Spinal cord (tissue), 10 donors: ENCODE data around the gene ENPP1. TPM values are rescaled to one million over a fixed set of nuclear protein-coding genes. Genes with fewer than 3 reads are reported as not detected.

Experiments
- DNase-seq, 6 donors: peaks; one replicate each; pipeline versions ENCODE4 v3.0.0 to v3.0.0-alpha.2; 2013 to 2015; ENCODE audit warnings: low spot score in 6 of 6, low read depth in 4 of 6
- H3K27ac ChIP-seq: one replicate; pipeline ENCODE4 v1.5.1; 2013; ENCODE audit warnings: low read depth, low read length, control low read depth
- H3K27me3 ChIP-seq: one replicate; pipeline ENCODE4 v1.6.1; 2013; ENCODE audit warnings: low read length; ENCODE audit not compliant: control insufficient read depth, insufficient read depth
- H3K36me3 ChIP-seq: one replicate; pipeline ENCODE4 v1.6.1; 2013; ENCODE audit warnings: low read length; ENCODE audit not compliant: control insufficient read depth, insufficient read depth
- H3K4me1 ChIP-seq: one replicate; pipeline ENCODE4 v1.6.1; 2013; ENCODE audit warnings: low read length; ENCODE audit not compliant: control insufficient read depth, insufficient read depth
- H3K4me3 ChIP-seq: one replicate; pipeline ENCODE4 v1.5.1; 2013; ENCODE audit warnings: low read depth, low read length, control low read depth
- H3K9me3 ChIP-seq: one replicate; pipeline ENCODE4 v1.6.1; 2013; ENCODE audit warnings: low read length; ENCODE audit not compliant: control insufficient read depth, insufficient read depth
- WGBS: methylation state at CpG from one replicate; pipeline ENCODE4 v1.1.5; 2013; ENCODE audit warnings: missing lambda C conversion rate; ENCODE audit not compliant: insufficient coverage; 5-methylcytosine and 5-hydroxymethylcytosine counted together
- long read RNA-seq, 4 donors: transcript quantifications; one replicate each; lab custom pipeline, GENCODE V29; 2026
- polyA plus RNA-seq, 2 donors: library from polyadenylated mRNA; unstranded; fragments of 120-200 nt; gene quantifications; one replicate each; pipeline ENCODE4 v1.2.1, GENCODE V29; 2013; ENCODE audit not compliant: insufficient read length in 2 of 2
- total RNA-seq, 2 donors: library from RNA; depleted of rRNA in 1 of 2; stranded (reverse); fragments of 120-200 nt in 1 of 2; fragments of >200 nt in 1 of 2; gene quantifications; one replicate each; pipeline versions ENCODE4 v1.2.3 to v1.2.4, GENCODE V29; 2013 to 2014
- donor health status: healthy.

Gene ENPP1
- total RNA-seq = 10 to 100 TPM in 1 of 2 donors, 1 to 10 TPM in 1; 6.4 to 10.8 TPM
- 1 to 10 TPM; 2.1 to 3.2 TPM for polyA plus RNA-seq
- long read RNA-seq, donor 1 = 0 reads
- long read RNA-seq, donor 2 = 0 reads
- long read RNA-seq, donor 3 = 0 reads
- long read RNA-seq, donor 4 = 0 reads

- H3K9me3 ChIP-seq = no peaks in the 10 kb centered on the region
- peaks cover 6% of the 10 kb centered on the region for H3K27me3 ChIP-seq
- peaks cover 3% of the 10 kb centered on the region for H3K4me1 ChIP-seq
- H3K4me3 ChIP-seq = peak within 1 kb of the TSS; percentile 71
- under 1% methylated on average over 99 of the region's 99 CpGs for WGBS
- peak in 4 of 6 donors; percentile 39 to 80 (median 60) for DNase-seq
- peak within 1 kb of the TSS; percentile 7 for H3K27ac ChIP-seq
- H3K36me3 ChIP-seq = no peaks in the 10 kb centered on the region
Observed at GRCh38 chr6:131807644-131808459, at the start of gene ENPP1. Gene ENPP1, plus strand, starts transcription at chr6:131808020. Its CDS starts 16 bp downstream, at chr6:131808036.

- no peaks in the 10 kb centered on the region for H3K4me1 ChIP-seq
Observed at GRCh38 chr6:131758920-131759319, 48.9 kb upstream of the ENPP1 start.

GRCh38 chr6:131761060-131761761 is 46.6 kb upstream of the ENPP1 start:
- H3K27ac ChIP-seq = no peak overlapping the region
- DNase-seq = peak in 1 of 6 donors; percentile 27
- no peaks in the 10 kb centered on the region for H3K36me3 ChIP-seq
- no peaks in the 10 kb centered on the region for H3K9me3 ChIP-seq
- no peaks in the 10 kb centered on the region for H3K27me3 ChIP-seq
- peaks cover 3% of the 10 kb centered on the region for H3K4me1 ChIP-seq
- no peak overlapping the region for H3K4me3 ChIP-seq
- WGBS = no CpG with 5 or more reads among the region's 6 CpGs

More at GRCh38 chr6:131758920-131759319, 48.9 kb upstream of the ENPP1 start:
- Histone ChIP-seq H3K4me3 (no peak overlapping the region), H3K9me3 (no peaks in the 10 kb centered on the region), H3K36me3 (no peaks in the 10 kb centered on the region), H3K27ac (no peak overlapping the region), H3K27me3 (no peaks in the 10 kb centered on the region)
- WGBS = no CpG with 5 or more reads among the region's 4 CpGs
- peak in 1 of 6 donors; percentile 27 for DNase-seq

GRCh38 chr6:131761762-131762067 is 46.1 kb upstream of the ENPP1 start:
- H3K4me3 ChIP-seq = no peak overlapping the region
- H3K27me3 ChIP-seq = no peaks in the 10 kb centered on the region
- H3K36me3 ChIP-seq = no peaks in the 10 kb centered on the region
- no CpG with 5 or more reads among the region's 1 CpG for WGBS
- H3K4me1 ChIP-seq = peaks cover 3% of the 10 kb centered on the region
- H3K9me3 ChIP-seq = no peaks in the 10 kb centered on the region
- no peak for DNase-seq
- no peak overlapping the region for H3K27ac ChIP-seq

GRCh38 chr6:131762984-131763383 is 44.8 kb upstream of the ENPP1 start:
- Histone ChIP-seq H3K9me3 (no peaks in the 10 kb centered on the region), H3K27me3 (no peaks in the 10 kb centered on the region), H3K27ac (no peak overlapping the region), H3K36me3 (no peaks in the 10 kb centered on the region), H3K4me3 (no peak overlapping the region), H3K4me1 (peaks cover 3% of the 10 kb centered on the region)
- WGBS = 100% methylated on average over 2 of the region's 2 CpGs
- DNase-seq = no peak

- Histone ChIP-seq H3K4me3 (no peak overlapping the region), H3K27me3 (no peaks in the 10 kb centered on the region)
- no CpG with 5 or more reads among the region's 1 CpG for WGBS
Observed at GRCh38 chr6:131763749-131764148, 44.1 kb upstream of the ENPP1 start.

GRCh38 chr6:131764350-131764749 is 43.5 kb upstream of the ENPP1 start:
- Histone ChIP-seq H3K9me3 (no peaks in the 10 kb centered on the region), H3K4me1 (peaks cover 3% of the 10 kb centered on the region), H3K4me3 (no peak overlapping the region), H3K27me3 (no peaks in the 10 kb centered on the region), H3K27ac (no peak overlapping the region), H3K36me3 (no peaks in the 10 kb centered on the region)
- DNase-seq = peak in 1 of 6 donors; percentile 17
- no CpG with 5 or more reads among the region's 4 CpGs for WGBS

More at GRCh38 chr6:131763749-131764148, 44.1 kb upstream of the ENPP1 start:
- H3K4me1 ChIP-seq = peaks cover 3% of the 10 kb centered on the region
- no peak overlapping the region for H3K27ac ChIP-seq
- H3K9me3 ChIP-seq = no peaks in the 10 kb centered on the region
- DNase-seq = no peak
- H3K36me3 ChIP-seq = no peaks in the 10 kb centered on the region

- H3K9me3 ChIP-seq = no peaks in the 10 kb centered on the region
- peaks cover 3% of the 10 kb centered on the region for H3K4me1 ChIP-seq
- no peak overlapping the region for H3K27ac ChIP-seq
- no peaks in the 10 kb centered on the region for H3K36me3 ChIP-seq
- WGBS = 60% methylated on average over 6 of the region's 9 CpGs
- H3K27me3 ChIP-seq = no peaks in the 10 kb centered on the region
- DNase-seq = peak in 2 of 6 donors; percentile 24 to 79
- no peak overlapping the region for H3K4me3 ChIP-seq
Observed at GRCh38 chr6:131765081-131765803, 42.6 kb upstream of the ENPP1 start.

- no peaks in the 10 kb centered on the region for H3K9me3 ChIP-seq
- no peaks in the 10 kb centered on the region for H3K36me3 ChIP-seq
- no peak overlapping the region for H3K4me3 ChIP-seq
- WGBS = 60% methylated on average over 1 of the region's 4 CpGs
- H3K4me1 ChIP-seq = peaks cover 3% of the 10 kb centered on the region
- no peak for DNase-seq
- no peak overlapping the region for H3K27ac ChIP-seq
- no peaks in the 10 kb centered on the region for H3K27me3 ChIP-seq
Observed at GRCh38 chr6:131765804-131766135, 42.0 kb upstream of the ENPP1 start.
